BE2C (cell line): ENCODE data around the gene CENPI.

Experiments
- DNase-seq: peaks from one replicate; pipeline ENCODE4 v3.0.0-alpha.2; 2020
- H3K27me3 ChIP-seq: fragments of 250-450 bp; sonication (Bioruptor Pico); 2 replicates; pipeline ENCODE4 v1.5.1; 2020; ENCODE audit warnings: mild to moderate bottlenecking
- H3K36me3 ChIP-seq: fragments of 250-450 bp; sonication (Bioruptor Pico); 2 replicates; pipeline ENCODE4 v1.5.1; 2020; ENCODE audit warnings: mild to moderate bottlenecking
- H3K4me1 ChIP-seq: fragments of 250-450 bp; sonication (Bioruptor Pico); 2 replicates; pipeline ENCODE4 v1.5.1; 2020
- H3K4me3 ChIP-seq: 2 replicates; pipeline ENCODE4 v1.5.1; 2011; ENCODE audit warnings: low read depth, low read length
- H3K9me3 ChIP-seq: fragments of 250-450 bp; sonication (Bioruptor Pico); 2 replicates; pipeline ENCODE4 v1.5.1; 2020
- TF ChIP-seq, protein P1 (sequence below): IDR thresholded peaks from 2 replicates; pipeline ENCODE4 v1.5.1; 2012; ENCODE audit warnings: mild to moderate bottlenecking, low read depth, low read length

The CENPI gene

GRCh38 chrX:101062176-101062575, 35.8 kb upstream of the CENPI start:
- DNase-seq = no peak
- Histone ChIP-seq H3K4me3 (no peak overlapping the region), H3K27me3 (no peaks in the 10 kb centered on the region), H3K36me3 (no peaks in the 10 kb centered on the region), H3K9me3 (no peaks in the 10 kb centered on the region), H3K4me1 (no peaks in the 10 kb centered on the region)
- TF ChIP-seq, protein P1, sequence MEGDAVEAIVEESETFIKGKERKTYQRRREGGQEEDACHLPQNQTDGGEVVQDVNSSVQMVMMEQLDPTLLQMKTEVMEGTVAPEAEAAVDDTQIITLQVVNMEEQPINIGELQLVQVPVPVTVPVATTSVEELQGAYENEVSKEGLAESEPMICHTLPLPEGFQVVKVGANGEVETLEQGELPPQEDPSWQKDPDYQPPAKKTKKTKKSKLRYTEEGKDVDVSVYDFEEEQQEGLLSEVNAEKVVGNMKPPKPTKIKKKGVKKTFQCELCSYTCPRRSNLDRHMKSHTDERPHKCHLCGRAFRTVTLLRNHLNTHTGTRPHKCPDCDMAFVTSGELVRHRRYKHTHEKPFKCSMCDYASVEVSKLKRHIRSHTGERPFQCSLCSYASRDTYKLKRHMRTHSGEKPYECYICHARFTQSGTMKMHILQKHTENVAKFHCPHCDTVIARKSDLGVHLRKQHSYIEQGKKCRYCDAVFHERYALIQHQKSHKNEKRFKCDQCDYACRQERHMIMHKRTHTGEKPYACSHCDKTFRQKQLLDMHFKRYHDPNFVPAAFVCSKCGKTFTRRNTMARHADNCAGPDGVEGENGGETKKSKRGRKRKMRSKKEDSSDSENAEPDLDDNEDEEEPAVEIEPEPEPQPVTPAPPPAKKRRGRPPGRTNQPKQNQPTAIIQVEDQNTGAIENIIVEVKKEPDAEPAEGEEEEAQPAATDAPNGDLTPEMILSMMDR = no peak

DNA sequence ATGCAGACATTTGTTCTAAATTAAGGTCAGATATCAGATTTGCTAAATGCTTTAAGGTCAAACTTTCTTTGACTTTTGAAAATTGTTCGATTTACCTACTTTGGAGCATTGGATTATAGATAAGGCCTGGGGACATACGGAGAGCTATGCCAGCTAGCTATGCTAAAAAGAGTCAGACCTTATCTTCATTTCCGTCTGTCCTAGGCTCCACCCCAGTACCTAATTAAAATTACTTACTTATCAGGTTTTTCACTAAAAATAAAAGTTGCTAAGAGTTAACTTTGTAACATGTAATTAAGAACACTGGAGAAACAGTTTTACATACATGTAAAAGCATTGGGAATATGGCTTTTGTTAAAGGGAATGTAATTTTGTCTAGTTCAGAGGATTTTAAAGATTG, 26.4 kb upstream of the CENPI start:
- TF ChIP-seq, protein P1 = no peak
- no peaks in the 10 kb centered on the region for H3K9me3 ChIP-seq
- no peak for DNase-seq
- no peaks in the 10 kb centered on the region for H3K36me3 ChIP-seq
- no peak overlapping the region for H3K4me3 ChIP-seq
- no peaks in the 10 kb centered on the region for H3K27me3 ChIP-seq
- no peaks in the 10 kb centered on the region for H3K4me1 ChIP-seq

DNA sequence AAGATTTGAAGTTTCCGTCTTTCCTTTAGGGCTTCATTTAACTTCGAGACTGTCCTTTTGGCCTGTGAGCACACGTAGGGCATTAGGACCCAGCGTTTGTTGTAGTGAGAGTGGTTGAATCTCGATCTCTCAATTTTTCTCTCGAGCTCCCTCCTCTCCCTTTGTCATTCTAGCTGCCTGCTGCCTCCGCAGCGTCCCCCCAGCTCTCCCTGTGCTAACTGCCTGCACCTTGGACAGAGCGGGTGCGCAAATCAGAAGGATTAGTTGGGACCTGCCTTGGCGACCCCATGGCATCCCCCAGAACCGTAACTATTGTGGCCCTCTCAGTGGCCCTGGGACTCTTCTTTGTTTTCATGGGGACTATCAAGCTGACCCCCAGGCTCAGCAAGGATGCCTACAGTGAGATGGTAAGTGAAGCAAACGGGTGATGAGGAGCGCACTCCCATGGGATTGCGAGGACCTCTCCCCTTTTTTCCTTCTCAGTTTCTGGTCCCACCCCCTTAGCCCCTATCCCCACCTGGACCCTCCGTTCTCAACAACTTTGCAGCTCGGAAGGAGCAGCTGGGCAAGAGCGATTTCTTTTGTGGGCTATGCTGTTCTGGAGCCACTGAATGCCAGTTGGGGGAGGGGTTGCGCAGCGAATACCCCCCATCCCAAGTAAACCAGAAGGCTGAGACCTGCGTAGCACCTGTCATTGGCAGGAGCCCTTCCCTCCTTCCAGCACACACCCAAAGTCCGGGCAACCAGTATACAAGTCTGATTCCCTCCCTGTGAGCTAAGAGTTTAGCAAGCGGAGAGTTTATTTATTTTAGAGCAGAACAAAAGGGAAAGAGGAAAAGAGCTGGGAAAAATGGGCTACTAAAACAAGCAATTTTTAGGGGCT, 19.0 kb upstream of the CENPI start, which contains the start of gene TMEM35A:
TMEM35A (plus strand) TSS at position 164 of the 883 bp plus-strand sequence; CDS start at position 288, 124 bp downstream.
- no peak within 1 kb of the TSS; the same call in 1 of the 2 replicates for H3K4me3 ChIP-seq
- no peaks in the 10 kb centered on the region for H3K9me3 ChIP-seq

DNA sequence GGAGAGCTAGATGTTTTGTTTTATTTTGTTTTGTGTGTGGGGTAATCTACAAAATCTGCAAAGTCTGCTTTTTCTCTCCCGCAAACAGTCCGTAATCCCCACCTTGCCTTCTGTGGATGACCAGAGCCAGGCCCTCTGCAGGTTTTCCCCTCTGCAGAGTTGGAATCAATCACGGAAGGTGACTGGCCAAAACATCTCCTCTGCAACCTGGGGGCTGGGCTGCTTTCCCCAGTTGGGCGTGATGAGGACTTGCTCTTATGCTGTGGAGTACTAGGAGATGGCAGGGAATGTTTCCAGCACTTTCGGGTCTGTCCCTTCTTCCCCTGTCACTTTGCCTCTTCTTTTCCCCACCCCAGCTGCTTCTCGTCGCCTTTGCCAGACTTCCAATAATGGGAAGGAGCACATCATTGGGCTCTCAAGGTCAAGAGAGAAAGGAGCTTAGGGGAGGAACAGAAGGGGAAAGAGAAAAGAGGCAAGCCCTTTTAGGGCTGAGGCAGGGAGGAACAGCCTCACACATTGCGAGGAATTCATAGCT, 18.2 kb upstream of the CENPI start:
- DNase-seq = no peak
- Histone ChIP-seq H3K4me1 (no peaks in the 10 kb centered on the region), H3K9me3 (no peaks in the 10 kb centered on the region), H3K27me3 (no peaks in the 10 kb centered on the region), H3K4me3 (no peak overlapping the region), H3K36me3 (no peaks in the 10 kb centered on the region)
- TF ChIP-seq, protein P1 = no peak

More for the DNA sequence above, 19.0 kb upstream of the CENPI start, which contains the start of gene TMEM35A:
- TF ChIP-seq, protein P1 = no peak
- DNase-seq = no peak
- H3K27me3 ChIP-seq = no peaks in the 10 kb centered on the region
- H3K4me1 ChIP-seq = no peaks in the 10 kb centered on the region
- no peaks in the 10 kb centered on the region for H3K36me3 ChIP-seq

DNA sequence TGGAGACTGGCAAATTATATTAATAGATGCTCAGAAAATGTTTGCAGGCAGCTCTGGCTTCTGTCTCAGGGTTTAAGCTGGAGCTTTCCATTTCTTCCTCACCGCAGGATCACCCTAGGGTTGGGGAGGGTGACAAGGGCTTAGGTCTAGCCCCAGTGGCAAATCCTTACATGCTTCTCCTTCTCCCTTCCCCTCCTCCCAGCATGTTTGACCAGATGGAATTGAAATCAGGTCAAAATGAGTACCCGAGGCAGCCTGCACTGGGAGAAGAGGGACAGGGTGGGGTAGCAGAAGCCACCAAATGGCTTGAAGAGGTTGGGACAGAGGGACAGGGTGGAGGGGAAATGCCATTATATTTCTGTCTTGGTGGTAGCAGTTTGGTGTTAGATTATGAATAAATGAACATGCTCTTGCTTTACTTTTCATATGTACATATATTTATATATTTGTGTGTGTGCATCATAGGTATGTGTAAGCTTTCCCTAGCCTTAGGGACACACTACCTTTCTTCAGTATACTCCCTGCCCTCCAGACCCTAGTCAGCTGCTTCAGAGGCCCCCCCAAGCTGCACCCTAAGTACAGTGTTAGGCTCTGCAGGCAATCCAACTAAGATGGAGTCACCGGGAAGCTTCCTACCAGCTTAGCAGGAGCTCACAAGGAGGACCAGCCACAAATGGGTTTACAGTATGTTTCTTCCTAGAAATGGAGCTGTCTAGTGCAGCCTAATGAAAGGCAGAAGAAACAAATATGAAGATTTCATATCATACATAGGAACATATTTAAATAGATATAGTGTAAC, 17.5 kb upstream of the CENPI start:
- no peaks in the 10 kb centered on the region for H3K36me3 ChIP-seq
- no peaks in the 10 kb centered on the region for H3K4me1 ChIP-seq
- H3K27me3 ChIP-seq = no peaks in the 10 kb centered on the region
- no peak for DNase-seq
- no peaks in the 10 kb centered on the region for H3K9me3 ChIP-seq
- H3K4me3 ChIP-seq = no peak overlapping the region
- TF ChIP-seq, protein P1 = no peak
